Glutamatergic neuron (in vitro differentiated cells): Measurements from ENCODE around the gene TAF11L8. TPM values are rescaled to one million over a fixed set of nuclear protein-coding genes. Genes with fewer than 3 reads are reported as not detected.
A peak's percentile ranks its signal among the peaks of the same experiment; 100 is the strongest.
"Not testable (repeated sequence)": the region's sequence is repeated elsewhere in the genome, so short reads cannot be mapped to it uniquely, and the experiment has no call there.

Experiments used
- DNase-seq: peaks from one replicate; pipeline ENCODE4 v3.0.0; 2022
- H3K27ac Mint-ChIP-seq: one replicate; pipeline ENCODE4 v1.8.0; 2020; ENCODE audit warnings: mild to moderate bottlenecking, mixed read lengths, inconsistent platforms; ENCODE audit not compliant: unreplicated experiment
- H3K27me3 Mint-ChIP-seq: one replicate; pipeline ENCODE4 v1.8.0; 2020; ENCODE audit warnings: mild to moderate bottlenecking, moderate library complexity, mixed read lengths, inconsistent platforms; ENCODE audit not compliant: unreplicated experiment
- H3K36me3 Mint-ChIP-seq: one replicate; pipeline ENCODE4 v1.8.0; 2020; ENCODE audit warnings: mild to moderate bottlenecking, mixed read lengths, inconsistent platforms; ENCODE audit not compliant: unreplicated experiment
- H3K4me1 Mint-ChIP-seq: one replicate; pipeline ENCODE4 v1.8.0; 2020; ENCODE audit warnings: mild to moderate bottlenecking, low read depth, mixed read lengths, inconsistent platforms; ENCODE audit not compliant: unreplicated experiment
- H3K4me3 Mint-ChIP-seq: one replicate; pipeline ENCODE4 v1.8.0; 2020; ENCODE audit warnings: mild to moderate bottlenecking, mixed read lengths, inconsistent platforms; ENCODE audit not compliant: unreplicated experiment
- H3K9me3 Mint-ChIP-seq: one replicate; pipeline ENCODE4 v1.8.0; 2020; ENCODE audit warnings: mild to moderate bottlenecking, moderate library complexity, mixed read lengths, inconsistent platforms; ENCODE audit not compliant: unreplicated experiment
- total RNA-seq: library from RNA; stranded (reverse); fragmentation: NEBNext Ultra II Directional; extraction: Animal tissue kit (Norgen Biotek cat#: 25700); gene quantifications from one replicate; pipeline ENCODE4 v1.2.1, GENCODE V29; 2021; ENCODE audit not compliant: unreplicated experiment
- TF ChIP-seq, protein P1 (sequence below): fragments of 200-600 bp; sonication (generic); IDR thresholded peaks from one replicate; pipeline ENCODE4 v1.5.0; 2021; ENCODE audit not compliant: partially characterized antibody, unreplicated experiment

Gene TAF11L8
- total RNA-seq, 1 donor from 2014 or later, result not detected

DNA sequence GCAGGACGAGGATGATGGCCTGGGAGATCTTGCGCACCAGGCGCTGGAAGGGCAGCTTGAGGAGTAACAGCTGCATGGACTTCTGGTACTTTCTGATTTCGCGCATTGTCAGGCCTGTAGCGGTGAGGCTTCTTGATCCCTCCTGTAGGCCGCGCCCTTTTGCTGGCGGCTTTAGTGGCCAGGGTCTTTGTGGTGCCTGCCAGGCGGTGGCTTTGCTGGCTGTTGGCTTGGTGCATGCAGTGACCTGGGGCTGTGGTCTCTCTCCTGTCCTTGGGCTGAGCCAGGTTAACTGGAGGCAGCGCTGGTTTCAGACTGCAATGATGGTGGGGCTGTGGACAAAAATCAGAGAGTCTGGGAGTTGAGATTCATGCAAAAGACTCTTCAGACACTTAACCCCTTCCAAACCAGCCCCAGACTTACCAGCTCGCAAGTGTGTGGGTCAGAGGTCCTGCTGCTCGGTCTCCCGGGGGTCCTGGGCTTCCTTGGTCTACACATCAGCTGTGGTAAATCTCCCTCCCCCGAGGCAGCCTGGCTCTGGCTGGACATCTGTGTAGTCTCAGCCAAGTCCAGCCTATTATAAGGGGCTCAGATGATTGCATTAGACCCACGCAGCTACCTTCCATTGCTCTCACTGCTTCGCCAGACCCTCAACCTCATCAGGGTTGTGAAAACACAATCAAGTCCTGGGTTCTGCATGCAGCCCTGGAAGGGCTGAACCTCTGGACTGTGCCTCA lies 24.3 kb upstream of the TAF11L8 start:
- TF ChIP-seq, protein P1, sequence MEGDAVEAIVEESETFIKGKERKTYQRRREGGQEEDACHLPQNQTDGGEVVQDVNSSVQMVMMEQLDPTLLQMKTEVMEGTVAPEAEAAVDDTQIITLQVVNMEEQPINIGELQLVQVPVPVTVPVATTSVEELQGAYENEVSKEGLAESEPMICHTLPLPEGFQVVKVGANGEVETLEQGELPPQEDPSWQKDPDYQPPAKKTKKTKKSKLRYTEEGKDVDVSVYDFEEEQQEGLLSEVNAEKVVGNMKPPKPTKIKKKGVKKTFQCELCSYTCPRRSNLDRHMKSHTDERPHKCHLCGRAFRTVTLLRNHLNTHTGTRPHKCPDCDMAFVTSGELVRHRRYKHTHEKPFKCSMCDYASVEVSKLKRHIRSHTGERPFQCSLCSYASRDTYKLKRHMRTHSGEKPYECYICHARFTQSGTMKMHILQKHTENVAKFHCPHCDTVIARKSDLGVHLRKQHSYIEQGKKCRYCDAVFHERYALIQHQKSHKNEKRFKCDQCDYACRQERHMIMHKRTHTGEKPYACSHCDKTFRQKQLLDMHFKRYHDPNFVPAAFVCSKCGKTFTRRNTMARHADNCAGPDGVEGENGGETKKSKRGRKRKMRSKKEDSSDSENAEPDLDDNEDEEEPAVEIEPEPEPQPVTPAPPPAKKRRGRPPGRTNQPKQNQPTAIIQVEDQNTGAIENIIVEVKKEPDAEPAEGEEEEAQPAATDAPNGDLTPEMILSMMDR, result no peak
- H3K36me3 Mint-ChIP-seq, result peaks cover 9% of the 10 kb centered on the region
- H3K4me3 Mint-ChIP-seq, result peak overlapping the region; percentile 38
- peaks cover 8% of the 10 kb centered on the region for H3K27me3 Mint-ChIP-seq
- peaks cover 6% of the 10 kb centered on the region for H3K9me3 Mint-ChIP-seq
- DNase-seq, result no peak
- peaks cover 17% of the 10 kb centered on the region for H3K4me1 Mint-ChIP-seq
- H3K27ac Mint-ChIP-seq, result peak overlapping the region; percentile 56

DNA sequence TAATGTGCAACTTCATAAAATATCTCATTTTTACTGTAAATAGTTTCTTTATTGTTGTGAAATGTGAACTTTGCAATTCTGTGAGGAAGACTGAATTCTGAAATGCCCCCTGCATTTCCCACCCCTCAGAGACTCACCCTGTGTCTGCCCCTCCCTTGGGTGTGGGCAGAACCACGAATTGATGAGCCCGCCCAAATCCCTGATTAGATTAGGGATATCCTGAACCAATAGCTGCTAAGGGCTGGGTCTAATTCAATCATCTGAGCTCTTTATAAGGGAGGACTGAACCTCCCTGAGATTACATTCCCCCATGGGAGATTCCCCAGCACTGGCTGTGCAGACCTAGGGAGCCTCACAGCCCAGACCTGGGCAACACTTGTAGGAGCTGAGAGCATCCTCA lies 19.3 kb upstream of the TAF11L8 start, which contains the start of gene TAF11L12:
Gene TAF11L12 (plus strand): TSS at position 301 of the 400 bp plus-strand sequence.
- not testable (repeated sequence) for DNase-seq, H3K27ac Mint-ChIP-seq, H3K4me3 Mint-ChIP-seq, H3K27me3 Mint-ChIP-seq, H3K36me3 Mint-ChIP-seq, H3K9me3 Mint-ChIP-seq
- peaks cover 11% of the 10 kb centered on the region for H3K4me1 Mint-ChIP-seq

DNA sequence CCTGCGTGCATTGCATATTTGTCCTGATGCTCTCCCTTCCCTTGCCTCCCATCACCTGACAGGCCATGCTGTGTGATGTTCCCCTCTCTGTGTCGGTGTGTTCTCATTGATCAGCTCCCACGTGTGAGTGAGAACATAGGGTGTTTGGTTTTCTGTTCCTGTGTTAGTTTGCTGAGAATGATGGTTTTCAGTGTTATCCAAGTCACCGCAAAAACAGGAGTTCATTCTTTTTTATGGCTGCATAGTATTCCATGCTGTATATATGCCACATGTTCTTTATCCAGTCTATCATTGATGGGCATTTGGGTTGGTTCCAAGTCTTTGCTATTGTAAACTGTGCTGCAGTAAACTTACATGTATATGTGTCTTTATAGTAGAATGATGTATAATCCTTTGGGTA lies 16.7 kb upstream of the TAF11L8 start:
- H3K27me3 Mint-ChIP-seq, H3K9me3 Mint-ChIP-seq, DNase-seq, H3K36me3 Mint-ChIP-seq, H3K4me1 Mint-ChIP-seq, H3K4me3 Mint-ChIP-seq, H3K27ac Mint-ChIP-seq: not testable (repeated sequence)

DNA sequence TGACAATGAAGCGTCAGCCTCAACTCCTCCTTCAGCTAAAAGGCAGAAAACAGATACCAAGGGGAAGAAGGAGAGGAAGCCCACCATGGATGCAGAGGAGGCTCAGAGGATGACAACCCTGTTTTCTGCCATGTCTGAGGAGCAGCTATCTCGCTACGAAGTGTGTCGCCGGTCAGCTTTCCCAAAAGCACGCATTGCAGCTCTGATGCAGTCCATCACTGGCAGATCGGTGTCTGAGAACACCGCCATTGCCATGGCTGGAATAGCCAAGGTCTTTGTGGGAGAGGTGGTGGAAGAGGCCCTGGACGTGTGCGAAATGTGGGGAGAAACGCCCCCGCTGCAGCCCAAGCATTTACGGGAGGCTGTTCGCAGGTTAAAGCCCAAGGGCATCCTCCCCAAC lies 14.2 kb upstream of the TAF11L8 start:
- peaks cover 2% of the 10 kb centered on the region for H3K9me3 Mint-ChIP-seq
- TF ChIP-seq, protein P1, result no peak
- H3K27me3 Mint-ChIP-seq, result no peaks in the 10 kb centered on the region
- no peak overlapping the region for H3K4me3 Mint-ChIP-seq
- no peak for DNase-seq
- H3K4me1 Mint-ChIP-seq, result no peaks in the 10 kb centered on the region
- H3K27ac Mint-ChIP-seq, result no peak overlapping the region
- no peaks in the 10 kb centered on the region for H3K36me3 Mint-ChIP-seq

DNA sequence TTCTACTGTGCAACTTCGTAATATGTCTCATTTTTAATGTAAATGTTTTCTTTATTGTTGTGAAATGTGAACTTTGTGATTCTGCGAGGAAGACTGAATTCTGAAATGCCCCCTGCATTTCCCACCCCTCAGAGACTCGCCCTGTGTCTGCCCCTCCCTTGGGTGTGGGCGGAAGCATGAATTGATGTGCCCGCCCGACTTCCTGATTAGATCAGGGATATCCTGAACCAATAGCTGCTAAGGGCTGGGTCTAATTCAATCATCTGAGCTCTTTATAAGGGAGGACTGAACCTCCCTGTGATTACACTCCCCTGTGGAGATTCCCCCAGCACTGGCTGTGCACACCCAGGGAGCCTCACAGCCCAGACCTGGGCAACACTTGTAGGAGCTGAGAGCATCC lies 13.1 kb upstream of the TAF11L8 start, which contains the start of gene TAF11L11:
Gene TAF11L11 (plus strand): TSS at position 304 of the 400 bp plus-strand sequence.
- DNase-seq, H3K4me1 Mint-ChIP-seq, H3K27me3 Mint-ChIP-seq, H3K36me3 Mint-ChIP-seq, H3K27ac Mint-ChIP-seq, H3K4me3 Mint-ChIP-seq, H3K9me3 Mint-ChIP-seq: not testable (repeated sequence)

DNA sequence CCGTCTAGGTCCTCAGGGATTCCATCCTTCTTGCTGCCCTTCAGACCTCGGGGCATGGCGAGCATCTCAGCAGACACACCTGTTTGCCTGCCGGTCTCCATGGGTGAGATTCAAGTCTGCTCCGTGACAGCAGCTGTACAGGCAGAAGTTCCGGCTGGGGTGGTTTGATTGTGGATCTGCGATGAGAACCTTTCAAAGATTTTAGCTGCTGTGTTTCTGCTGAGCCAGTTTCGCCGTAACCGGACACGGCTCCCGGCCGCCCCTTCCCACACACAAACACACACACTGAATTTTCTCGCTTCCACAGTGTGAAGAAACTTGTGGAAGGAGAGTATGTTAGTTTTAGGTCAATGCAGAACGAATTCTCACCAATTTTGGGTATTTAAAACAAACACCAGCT lies 7.0 kb upstream of the TAF11L8 start, which contains the start of gene TAF11L10:
Gene TAF11L10 (minus strand): TSS at position 101 of the 400 bp plus-strand sequence.
- H3K4me3 Mint-ChIP-seq, H3K36me3 Mint-ChIP-seq, H3K27ac Mint-ChIP-seq, H3K27me3 Mint-ChIP-seq, H3K9me3 Mint-ChIP-seq, H3K4me1 Mint-ChIP-seq, DNase-seq: not testable (repeated sequence)

DNA sequence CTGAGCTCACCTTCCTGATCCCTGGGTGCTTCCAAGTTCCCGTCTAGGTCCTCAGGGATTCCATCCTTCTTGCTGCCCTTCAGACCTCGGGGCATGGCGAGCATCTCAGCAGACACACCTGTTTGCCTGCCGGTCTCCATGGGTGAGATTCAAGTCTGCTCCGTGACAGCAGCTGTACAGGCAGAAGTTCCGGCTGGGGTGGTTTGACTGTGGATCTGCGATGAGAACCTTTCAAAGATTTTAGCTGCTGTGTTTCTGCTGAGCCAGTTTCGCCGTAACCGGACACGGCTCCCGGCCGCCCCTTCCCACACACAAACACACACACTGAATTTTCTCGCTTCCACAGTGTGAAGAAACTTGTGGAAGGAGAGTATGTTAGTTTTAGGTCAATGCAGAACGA lies 3.5 kb upstream of the TAF11L8 start, which contains the start of gene TAF11L9:
Gene TAF11L9 (minus strand): TSS at position 140 of the 400 bp plus-strand sequence.
- DNase-seq, H3K27me3 Mint-ChIP-seq, H3K4me1 Mint-ChIP-seq, H3K9me3 Mint-ChIP-seq, H3K36me3 Mint-ChIP-seq, H3K4me3 Mint-ChIP-seq, H3K27ac Mint-ChIP-seq: not testable (repeated sequence)

DNA sequence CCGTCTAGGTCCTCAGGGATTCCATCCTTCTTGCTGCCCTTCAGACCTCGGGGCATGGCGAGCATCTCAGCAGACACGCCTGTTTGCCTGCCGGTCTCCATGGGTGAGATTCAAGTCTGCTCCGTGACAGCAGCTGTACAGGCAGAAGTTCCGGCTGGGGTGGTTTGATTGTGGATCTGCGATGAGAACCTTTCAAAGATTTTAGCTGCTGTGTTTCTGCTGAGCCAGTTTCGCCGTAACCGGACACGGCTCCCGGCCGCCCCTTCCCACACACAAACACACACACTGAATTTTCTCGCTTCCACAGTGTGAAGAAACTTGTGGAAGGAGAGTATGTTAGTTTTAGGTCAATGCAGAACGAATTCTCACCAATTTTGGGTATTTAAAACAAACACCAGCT lies 5.1 kb downstream of the TAF11L8 start, which contains the start of gene TAF11L7:
Gene TAF11L7 (minus strand): TSS at position 101 of the 400 bp plus-strand sequence.
- not testable (repeated sequence) for H3K27me3 Mint-ChIP-seq, DNase-seq, H3K36me3 Mint-ChIP-seq, H3K27ac Mint-ChIP-seq, H3K9me3 Mint-ChIP-seq, H3K4me3 Mint-ChIP-seq, H3K4me1 Mint-ChIP-seq
